CD4-positive, alpha-beta T cell treated with Interleukin-10 for 1 hour (primary cell): Measurements from ENCODE around the gene DYRK3.
"Not testable (repeated sequence)": the region's sequence is repeated elsewhere in the genome, so short reads cannot be mapped to it uniquely, and the experiment has no call there.

Experiments used
- DNase-seq: peaks from one replicate; pipeline ENCODE4 v3.0.0-alpha.2; 2020

The DYRK3 gene

GRCh38 chr1:206635080-206635977, at the start of gene DYRK3:
DYRK3 (plus strand) TSS chr1:206635536; CDS start chr1:206635704, 168 bp downstream.
- DNase-seq = peak; percentile 90

GRCh38 chr1:206586501-206587445, 48.6 kb upstream of the DYRK3 start:
- DNase-seq = no peak

- DNase-seq = no peak
These were observed 47.4 kb upstream of the DYRK3 start for GRCh38 chr1:206587904-206588303.

- no peak for DNase-seq
These were observed 46.8 kb upstream of the DYRK3 start for GRCh38 chr1:206588492-206588891.

- DNase-seq = no peak
These were observed 46.1 kb upstream of the DYRK3 start for GRCh38 chr1:206589206-206589605.

- peak; percentile 77 for DNase-seq
These were observed 45.1 kb upstream of the DYRK3 start for GRCh38 chr1:206590025-206590758.

GRCh38 chr1:206591226-206591625, 44.1 kb upstream of the DYRK3 start:
- DNase-seq = no peak

GRCh38 chr1:206591696-206592095, 43.6 kb upstream of the DYRK3 start:
- no peak for DNase-seq

- DNase-seq = no peak
These were observed 41.9 kb upstream of the DYRK3 start for GRCh38 chr1:206593351-206593925.

- no peak for DNase-seq
These were observed 39.6 kb upstream of the DYRK3 start for GRCh38 chr1:206595581-206596318.

- DNase-seq = no peak
These were observed 39.0 kb upstream of the DYRK3 start for GRCh38 chr1:206596319-206596666.

GRCh38 chr1:206600527-206600926, 34.8 kb upstream of the DYRK3 start:
- no peak for DNase-seq

- DNase-seq = no peak
These were observed 30.5 kb upstream of the DYRK3 start for GRCh38 chr1:206604861-206605260.

GRCh38 chr1:206606867-206607266, 28.5 kb upstream of the DYRK3 start:
- DNase-seq = no peak

GRCh38 chr1:206608108-206608698, 27.1 kb upstream of the DYRK3 start:
- peak; percentile 71 for DNase-seq

GRCh38 chr1:206609229-206609991, 25.9 kb upstream of the DYRK3 start:
- no peak for DNase-seq

- peak; percentile 95 for DNase-seq
These were observed 23.0 kb upstream of the DYRK3 start, which contains the start of gene EIF2D for GRCh38 chr1:206612129-206612876. EIF2D (minus strand) TSS chr1:206612465; CDS start chr1:206612342, 123 bp downstream.

GRCh38 chr1:206626396-206626795, 8.9 kb upstream of the DYRK3 start:
- DNase-seq = not testable (repeated sequence)

- DNase-seq = no peak
These were observed 6.4 kb upstream of the DYRK3 start for GRCh38 chr1:206628916-206629315.

- peak; percentile 26 for DNase-seq
These were observed 4.2 kb upstream of the DYRK3 start for GRCh38 chr1:206631085-206631509.
